ENCODE data around the gene SEC24C. TPM values are rescaled to one million over a fixed set of nuclear protein-coding genes. Genes with fewer than 3 reads are reported as not detected.

Gene SEC24C
- total RNA-seq, 1 donor from 2014 or later = 85.9 TPM

GRCh38 chr10:73796766-73797165, 52.6 kb downstream of the SEC24C start:
- Mint-ChIP-seq H3K27ac (ENCODE audit: unreplicated experiment) (no peak overlapping the region), H3K27me3 (ENCODE audit: low read depth) (no peaks in the 10 kb centered on the region), H3K36me3 (ENCODE audit: low read depth) (peaks cover 14% of the 10 kb centered on the region), H3K4me1 (no peaks in the 10 kb centered on the region), H3K9me3 (no peaks in the 10 kb centered on the region), H3K4me3 (no peak overlapping the region)
- no peak for DNase-seq (ENCODE audit: low read depth, low spot score)
- no peak for TF ChIP-seq CTCF (conservative IDR thresholded peaks at IDR 0.05)

GRCh38 chr10:73797324-73798025, 53.3 kb downstream of the SEC24C start:
- DNase-seq (ENCODE audit: low read depth, low spot score) = no peak
- Mint-ChIP-seq H3K9me3 (no peaks in the 10 kb centered on the region), H3K27ac (ENCODE audit: unreplicated experiment) (no peak overlapping the region), H3K36me3 (ENCODE audit: low read depth) (peaks cover 14% of the 10 kb centered on the region), H3K27me3 (ENCODE audit: low read depth) (no peaks in the 10 kb centered on the region), H3K4me3 (peak overlapping the region; percentile 2), H3K4me1 (no peaks in the 10 kb centered on the region)
- TF ChIP-seq CTCF (conservative IDR thresholded peaks at IDR 0.05) = no peak

- TF ChIP-seq CTCF (conservative IDR thresholded peaks at IDR 0.05) = no peak
- peak overlapping the region; percentile 67 for H3K27ac Mint-ChIP-seq (ENCODE audit: unreplicated experiment)
- no peaks in the 10 kb centered on the region for H3K4me1 Mint-ChIP-seq
- H3K36me3 Mint-ChIP-seq (ENCODE audit: low read depth) = peaks cover 12% of the 10 kb centered on the region
- H3K27me3 Mint-ChIP-seq (ENCODE audit: low read depth) = no peaks in the 10 kb centered on the region
- no peak for DNase-seq (ENCODE audit: low read depth, low spot score)
- H3K9me3 Mint-ChIP-seq = no peaks in the 10 kb centered on the region
- H3K4me3 Mint-ChIP-seq = peak overlapping the region; percentile 2
Observed at GRCh38 chr10:73798087-73798486, 53.9 kb downstream of the SEC24C start.

GRCh38 chr10:73798927-73799560, 54.9 kb downstream of the SEC24C start:
- Mint-ChIP-seq H3K4me1 (no peaks in the 10 kb centered on the region), H3K27me3 (ENCODE audit: low read depth) (no peaks in the 10 kb centered on the region), H3K9me3 (no peaks in the 10 kb centered on the region), H3K36me3 (ENCODE audit: low read depth) (peaks cover 11% of the 10 kb centered on the region), H3K4me3 (no peak overlapping the region), H3K27ac (ENCODE audit: unreplicated experiment) (no peak overlapping the region)
- no peak for TF ChIP-seq CTCF (conservative IDR thresholded peaks at IDR 0.05)
- DNase-seq (ENCODE audit: low read depth, low spot score) = no peak

GRCh38 chr10:73799899-73800559, 55.9 kb downstream of the SEC24C start:
- Mint-ChIP-seq H3K9me3 (no peaks in the 10 kb centered on the region), H3K36me3 (ENCODE audit: low read depth) (peaks cover 10% of the 10 kb centered on the region), H3K27ac (ENCODE audit: unreplicated experiment) (no peak overlapping the region), H3K4me1 (no peaks in the 10 kb centered on the region), H3K27me3 (ENCODE audit: low read depth) (no peaks in the 10 kb centered on the region), H3K4me3 (no peak overlapping the region)
- DNase-seq (ENCODE audit: low read depth, low spot score) = no peak
- TF ChIP-seq CTCF (conservative IDR thresholded peaks at IDR 0.05) = no peak

All from neural crest cell (in vitro differentiated cells).